ENCODE data around the gene SLC5A12. TPM values are rescaled to one million over a fixed set of nuclear protein-coding genes. Genes with fewer than 3 reads are reported as not detected.

SLC5A12 gene
- total and polyA plus RNA-seq, 2 of the 4 experiments (the other 2 are of a cell fraction) = not detected

GRCh38 chr11:26710489-26710888, 11.4 kb downstream of the SLC5A12 start:
- no peaks in the 10 kb centered on the region for H3K4me1 ChIP-seq (ENCODE audit: control insufficient read depth, insufficient read depth, low read length)
- in situ Hi-C loops (cut with MboI; ENCODE audit: low sequenced_read_pairs) (no loop called here), dilution Hi-C loops (cut with HindIII; ENCODE audit: low sequenced_read_pairs, unreplicated experiment) (no loop called here), intact Hi-C loops (cut with micrococcal nuclease) (no loop called here)
- no peaks in the 10 kb centered on the region for H4K20me1 ChIP-seq (ENCODE audit: insufficient read depth, low read length)
- H3K18ac ChIP-seq (ENCODE audit: low read depth, low read length) = no peak overlapping the region
- H2BK120ac ChIP-seq (ENCODE audit: low read depth, low read length) = no peak overlapping the region
- no peak overlapping the region for H2AK5ac ChIP-seq (ENCODE audit: low read depth, low read length)
- H3K36me3 ChIP-seq (ENCODE audit: control insufficient read depth, insufficient read depth, low read length) = no peaks in the 10 kb centered on the region
- no peak overlapping the region for H3K14ac ChIP-seq (replicated peaks; ENCODE audit: low read depth, low read length)
- H3K27ac ChIP-seq (ENCODE audit: insufficient read depth, low read length) = no peak overlapping the region
- no peak overlapping the region for H2BK5ac ChIP-seq (ENCODE audit: low read depth, low read length, poor library complexity, severe bottlenecking)
- DNase-seq (no peak), ATAC-seq (ENCODE audit: low read depth) (no peak)
- no peak overlapping the region for H2AFZ ChIP-seq (replicated peaks; ENCODE audit: low read length, poor library complexity)
- ChIA-PET POLR2A (ENCODE audit: unreplicated experiment) (no interaction called here), CTCF (no interaction called here)
- no peak overlapping the region for H4K91ac ChIP-seq (ENCODE audit: insufficient read depth, low read depth, low read length)
- no peaks in the 10 kb centered on the region for H3K79me1 ChIP-seq (ENCODE audit: low read depth in 1 of 2, low read length in 2 of 2)
- no peaks in the 10 kb centered on the region for H3K9me1 ChIP-seq (ENCODE audit: insufficient read depth, low read length)
- no peak overlapping the region for H2BK20ac ChIP-seq (ENCODE audit: low read depth, low read length)
- H2BK15ac ChIP-seq (ENCODE audit: low read depth, low read length) = no peak overlapping the region
- WGBS, 2 experiments (ENCODE audit: extremely low coverage in 2 of 2, insufficient read length in 1 of 2) = no CpG with 5 or more reads among the region's 2 CpGs
- no peak overlapping the region for H3K23ac ChIP-seq (ENCODE audit: low read depth, low read length)
- no peak overlapping the region for H3K4me2 ChIP-seq (ENCODE audit: low read depth, low read length)
- no peak overlapping the region for H2AK9ac ChIP-seq (replicated peaks; ENCODE audit: low read depth, low read length, poor library complexity)
- no peak for TF ChIP-seq CEBPB (IDR thresholded peaks at IDR 0.05; ENCODE audit: low read depth, low read length)
- no peak for TF ChIP-seq CTCF (conservative IDR thresholded peaks at IDR 0.05; ENCODE audit: low read depth, low read length)
- TF ChIP-seq FOS (IDR thresholded peaks at IDR 0.05; ENCODE audit: low read depth, low read length) = no peak
- TF ChIP-seq RCOR1 (IDR thresholded peaks at IDR 0.05; ENCODE audit: insufficient replicate concordance, low read length) = no peak
- H3K9ac ChIP-seq (ENCODE audit: low read depth, low read length) = no peak overlapping the region
- H3K9me3 ChIP-seq (ENCODE audit: control insufficient read depth, insufficient read depth, low read length) = no peaks in the 10 kb centered on the region
- no peak overlapping the region for H3K4ac ChIP-seq (ENCODE audit: low read depth, low read length)
- no peak overlapping the region for H4K5ac ChIP-seq (ENCODE audit: low read depth, low read length)
- H3K56ac ChIP-seq (ENCODE audit: extremely low read depth, insufficient read depth, low read length) = no peak overlapping the region
- BruUV-seq (replicated peaks) = no TSS peak
- H4K8ac ChIP-seq (ENCODE audit: low read depth in 2 of 2, low read length in 2 of 2) = no peak overlapping the region
- H3K4me3 ChIP-seq (ENCODE audit: insufficient read depth, low read depth, low read length) = no peak overlapping the region
- H3K27me3 ChIP-seq (ENCODE audit: control insufficient read depth, insufficient read depth, low read length) = no peaks in the 10 kb centered on the region

Measured in IMR-90 (cell line).